Epithelial cell of esophagus (primary cell): ENCODE measurements around the gene GLCCI1.

ENCODE experiments used
- DNase-seq: peaks from one replicate; pipeline ENCODE4 v3.0.0; 2010; ENCODE audit warnings: low read depth
- H3K4me3 ChIP-seq: 2 replicates; pipeline ENCODE4 v1.5.1; 2011; ENCODE audit warnings: mild to moderate bottlenecking, low read length, control low read depth
- TF ChIP-seq, protein P1 (sequence below): IDR thresholded peaks from 2 replicates; pipeline ENCODE4 v1.5.1; 2011; ENCODE audit warnings: low read depth, mild to moderate bottlenecking, low read length, control low read depth, inconsistent platforms; ENCODE audit not compliant: insufficient read depth; ENCODE audit errors: missing control alignments

Gene GLCCI1

DNA sequence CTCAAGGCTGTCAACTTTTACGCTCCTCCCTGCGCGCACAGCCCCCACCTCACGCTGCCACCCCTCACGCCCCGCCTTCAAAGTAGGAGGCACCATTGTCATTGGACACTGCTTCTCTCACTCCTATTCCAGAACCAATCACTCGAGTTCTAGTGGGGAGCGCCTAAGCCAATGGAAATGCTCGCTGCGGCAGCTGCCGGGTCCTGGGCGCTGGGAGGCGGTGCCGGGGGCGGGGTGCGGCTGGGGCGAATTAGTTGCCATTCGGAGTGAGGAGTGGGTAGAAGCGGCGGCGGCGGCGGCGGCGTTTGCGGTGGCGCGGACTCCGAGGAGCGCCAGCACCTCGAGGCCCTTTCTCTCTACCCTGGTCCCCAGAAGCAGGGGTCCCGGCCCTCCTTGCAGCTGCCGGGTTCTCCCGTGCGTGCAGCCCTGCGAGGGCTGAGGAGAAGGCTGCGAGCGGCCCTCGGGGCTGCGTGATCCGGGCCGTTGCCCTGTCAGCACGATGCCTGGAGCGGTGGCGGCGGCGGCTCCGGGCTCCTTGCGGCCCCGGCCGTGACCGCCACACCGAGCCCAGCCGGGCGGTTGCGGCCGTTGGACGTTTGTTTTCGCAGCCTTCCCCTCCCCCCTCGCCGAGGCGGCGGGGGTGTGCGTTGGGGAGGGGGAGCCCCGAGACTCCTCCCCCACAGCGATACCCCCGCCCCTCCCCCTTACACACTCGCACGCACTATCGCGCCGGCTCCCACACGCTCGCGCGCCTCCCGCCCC lies at the start of gene GLCCI1:
GLCCI1 (plus strand) TSS at position 253 of the 762 bp plus-strand sequence. CDS start 555 bp downstream, outside the sequence.
- DNase-seq: peak; percentile 98
- TF ChIP-seq, protein P1, sequence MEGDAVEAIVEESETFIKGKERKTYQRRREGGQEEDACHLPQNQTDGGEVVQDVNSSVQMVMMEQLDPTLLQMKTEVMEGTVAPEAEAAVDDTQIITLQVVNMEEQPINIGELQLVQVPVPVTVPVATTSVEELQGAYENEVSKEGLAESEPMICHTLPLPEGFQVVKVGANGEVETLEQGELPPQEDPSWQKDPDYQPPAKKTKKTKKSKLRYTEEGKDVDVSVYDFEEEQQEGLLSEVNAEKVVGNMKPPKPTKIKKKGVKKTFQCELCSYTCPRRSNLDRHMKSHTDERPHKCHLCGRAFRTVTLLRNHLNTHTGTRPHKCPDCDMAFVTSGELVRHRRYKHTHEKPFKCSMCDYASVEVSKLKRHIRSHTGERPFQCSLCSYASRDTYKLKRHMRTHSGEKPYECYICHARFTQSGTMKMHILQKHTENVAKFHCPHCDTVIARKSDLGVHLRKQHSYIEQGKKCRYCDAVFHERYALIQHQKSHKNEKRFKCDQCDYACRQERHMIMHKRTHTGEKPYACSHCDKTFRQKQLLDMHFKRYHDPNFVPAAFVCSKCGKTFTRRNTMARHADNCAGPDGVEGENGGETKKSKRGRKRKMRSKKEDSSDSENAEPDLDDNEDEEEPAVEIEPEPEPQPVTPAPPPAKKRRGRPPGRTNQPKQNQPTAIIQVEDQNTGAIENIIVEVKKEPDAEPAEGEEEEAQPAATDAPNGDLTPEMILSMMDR: no peak
- H3K4me3 ChIP-seq: peak within 1 kb of the TSS; percentile 72

DNA sequence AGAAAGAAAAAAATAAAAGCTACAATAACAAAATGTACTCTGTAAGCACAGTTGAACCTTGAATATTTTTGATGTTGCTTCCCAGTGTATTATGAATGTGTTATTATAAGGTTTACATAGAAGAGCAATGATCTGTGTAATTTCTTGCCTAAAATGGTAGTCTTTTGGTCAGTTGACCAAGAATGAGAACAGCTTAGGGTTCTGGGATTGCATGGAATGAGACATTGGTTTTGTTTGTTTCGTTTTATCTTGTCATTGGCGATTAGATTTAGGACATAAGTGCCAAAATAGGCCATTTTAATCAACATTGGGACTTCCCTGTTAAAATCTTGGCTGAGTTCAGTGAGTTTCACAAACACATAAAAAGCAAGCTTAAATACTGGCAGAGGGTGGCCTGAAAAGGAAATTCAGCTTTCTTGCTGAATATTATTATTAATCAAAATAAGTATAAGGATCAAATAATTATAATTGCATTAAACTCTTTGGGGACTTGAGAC lies 49.1 kb upstream of the GLCCI1 start:
- no peak for DNase-seq
- TF ChIP-seq, protein P1: no peak
- H3K4me3 ChIP-seq: no peak overlapping the region

DNA sequence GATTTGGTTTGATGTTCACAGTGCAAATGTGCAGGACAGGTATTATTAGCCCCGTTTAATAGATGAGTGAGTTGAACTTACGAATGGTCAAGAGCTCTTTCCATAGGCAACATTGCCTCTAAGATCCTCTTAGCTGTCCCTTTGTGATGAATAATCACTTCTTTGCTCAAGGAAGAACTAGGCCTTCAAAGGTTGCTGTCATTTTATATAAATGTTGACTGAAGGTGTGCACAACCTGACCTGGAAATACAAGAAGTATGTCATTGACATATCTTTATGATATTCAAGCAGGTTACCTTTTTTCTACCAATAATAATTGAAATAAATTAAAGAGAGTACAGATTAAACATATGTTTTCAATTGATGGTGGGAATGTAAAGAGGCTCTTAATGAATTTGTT lies 48.5 kb upstream of the GLCCI1 start:
- TF ChIP-seq, protein P1: no peak
- DNase-seq: no peak
- no peak overlapping the region for H3K4me3 ChIP-seq

DNA sequence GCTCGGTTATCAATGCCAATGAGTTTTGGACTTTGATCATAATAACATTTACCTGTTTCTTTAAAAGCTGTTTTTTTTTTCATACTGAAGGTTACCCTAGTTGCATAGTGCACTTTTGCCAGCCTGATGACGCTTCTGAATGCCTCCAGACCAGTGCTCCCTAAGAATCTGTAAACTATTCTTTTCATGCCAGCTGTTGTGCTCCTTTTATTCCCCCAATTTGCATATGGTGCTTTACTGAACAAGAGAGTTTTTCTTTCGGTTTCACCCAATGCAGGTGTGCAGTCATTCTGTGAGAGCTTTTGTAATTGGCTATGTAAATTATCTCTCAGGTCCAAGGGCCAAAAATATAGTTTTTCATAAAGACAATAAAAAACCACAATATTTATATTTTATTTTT lies 48.1 kb upstream of the GLCCI1 start:
- H3K4me3 ChIP-seq: no peak overlapping the region
- peak; percentile 24 for DNase-seq
- TF ChIP-seq, protein P1: no peak

DNA sequence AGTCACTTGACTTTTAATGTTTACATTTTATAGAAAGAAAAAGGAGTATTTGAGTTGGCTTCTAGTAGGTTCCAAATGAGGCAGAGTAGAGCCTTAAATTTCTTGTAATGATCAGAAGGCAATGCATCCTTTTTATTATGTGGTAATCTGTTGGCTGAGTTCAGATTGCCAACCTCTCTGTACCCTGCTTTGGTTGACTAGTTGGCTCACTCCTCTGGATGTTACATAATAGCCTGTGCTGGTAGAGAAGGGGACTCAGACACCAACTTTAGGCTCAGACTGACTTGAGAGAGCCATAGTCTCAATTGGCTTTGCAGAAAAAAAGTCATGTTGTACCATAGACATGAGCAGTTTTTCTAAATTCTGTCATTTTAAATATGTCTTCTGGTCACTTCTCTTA lies 46.8 kb upstream of the GLCCI1 start:
- no peak overlapping the region for H3K4me3 ChIP-seq
- no peak for DNase-seq
- TF ChIP-seq, protein P1: no peak

DNA sequence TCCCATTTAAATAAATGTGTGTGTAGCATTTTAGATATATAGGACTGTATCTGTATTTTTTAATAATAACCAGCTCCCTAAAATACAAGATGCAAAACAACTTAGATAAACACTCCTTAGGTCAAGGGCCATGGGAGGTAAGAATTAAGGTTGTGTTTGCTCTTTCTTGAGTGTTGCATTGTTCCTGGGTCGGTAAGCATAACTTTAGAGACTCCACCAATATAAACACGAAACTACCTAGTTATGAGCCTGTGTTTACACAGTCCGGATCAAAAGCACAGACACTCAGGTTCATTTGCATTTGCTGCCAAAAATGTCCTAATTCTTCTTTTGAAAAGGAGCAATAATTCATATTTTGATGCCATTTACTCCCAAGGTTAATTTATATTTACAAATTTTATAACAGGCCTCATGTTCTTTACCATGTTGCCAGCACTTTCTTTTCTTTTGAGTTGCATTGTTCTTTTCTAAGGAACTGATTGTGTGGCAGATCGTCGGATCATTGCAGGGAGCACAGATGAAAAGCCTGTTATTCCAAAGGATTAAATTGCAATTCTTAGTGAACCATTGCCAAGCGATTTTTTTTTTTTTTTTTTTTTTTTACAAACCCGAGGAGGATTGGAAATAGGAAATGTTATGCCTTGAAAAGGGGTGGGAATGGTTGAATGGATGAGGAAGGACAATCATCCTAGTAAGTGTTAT lies 45.8 kb upstream of the GLCCI1 start:
- H3K4me3 ChIP-seq: no peak overlapping the region
- DNase-seq: no peak
- TF ChIP-seq, protein P1: no peak
